Cardiac muscle cell (in vitro differentiated cells and primary cell): ENCODE data around the gene MAN1B1. TPM values are rescaled to one million over a fixed set of nuclear protein-coding genes. Genes with fewer than 3 reads are reported as not detected.

ENCODE experiments used
- DNase-seq, 2 donors: peaks; one replicate each; pipeline versions ENCODE4 v3.0.0 to v3.0.0-alpha.2; 2010 to 2017; ENCODE audit warnings: low read depth in 1 of 2, low spot score in 1 of 2
- H3K27ac ChIP-seq: fragments of 200-600 bp; sonication (generic); 2 replicates; pipeline ENCODE4 v1.5.1; 2016
- H3K27me3 ChIP-seq: fragments of 200-600 bp; sonication (generic); 2 replicates; pipeline ENCODE4 v1.6.0; 2016; ENCODE audit warnings: control low read depth
- H3K36me3 ChIP-seq: fragments of 200-600 bp; sonication (generic); 2 replicates; pipeline ENCODE4 v1.5.1; 2016; ENCODE audit warnings: control low read depth
- H3K4me1 ChIP-seq: fragments of 200-600 bp; sonication (generic); 2 replicates; pipeline ENCODE4 v1.8.1; 2017; ENCODE audit warnings: low read depth, mild to moderate bottlenecking, mixed run types
- H3K4me3 ChIP-seq: fragments of 200-600 bp; sonication (generic); 2 replicates; pipeline ENCODE4 v1.5.1; 2016; ENCODE audit warnings: mild to moderate bottlenecking
- H3K9me3 ChIP-seq: fragments of 200-600 bp; sonication (generic); 2 replicates; pipeline ENCODE4 v1.5.1; 2017; ENCODE audit warnings: low read depth, mild to moderate bottlenecking, control low read depth
- CTCF ChIP-seq: IDR thresholded peaks from 2 replicates; pipeline ENCODE4 v1.5.1; 2012; ENCODE audit warnings: low read depth, mild to moderate bottlenecking, low read length
- polyA plus RNA-seq: library from polyadenylated mRNA; unstranded; fragments of >200 nt; fragmentation: Nextera tagmentation; extraction: Ambion mirVana; gene quantifications from 2 replicates; pipeline ENCODE4 v1.2.1, GENCODE V29; 2016
- total RNA-seq: library from RNA; depleted of rRNA; stranded (reverse); fragments of >200 nt; gene quantifications from 2 replicates; pipeline ENCODE4 v1.2.3, GENCODE V29; 2016

The MAN1B1 gene
- total and polyA plus RNA-seq, 2 experiments from 2014 or later: 67.6 to 73.3 TPM

- peaks cover 10% of the 10 kb centered on the region for H3K27me3 ChIP-seq
- no peak within 1 kb of the TSS for H3K27ac ChIP-seq
- peak; percentile 84 to 95 for DNase-seq
Measured at GRCh38 chr9:137070201-137070905, 16.4 kb upstream of the MAN1B1 start, which contains the start of gene SAPCD2. TSS of gene SAPCD2 (minus strand) at chr9:137070557. CDS start at chr9:137070460, 97 bp downstream.

GRCh38 chr9:137070906-137071275 lies 15.9 kb upstream of the MAN1B1 start:
- Histone ChIP-seq H3K36me3 (no peaks in the 10 kb centered on the region), H3K27me3 (peaks cover 10% of the 10 kb centered on the region), H3K27ac (no peak overlapping the region), H3K9me3 (no peaks in the 10 kb centered on the region), H3K4me3 (peak overlapping the region; percentile 14), H3K4me1 (no peaks in the 10 kb centered on the region)
- DNase-seq: no peak
- TF ChIP-seq CTCF: no peak

More at GRCh38 chr9:137070201-137070905, 16.4 kb upstream of the MAN1B1 start, which contains the start of gene SAPCD2:
- no peaks in the 10 kb centered on the region for H3K4me1 ChIP-seq
- no peaks in the 10 kb centered on the region for H3K9me3 ChIP-seq
- TF ChIP-seq CTCF: no peak
- H3K4me3 ChIP-seq: peak within 1 kb of the TSS; percentile 35
- H3K36me3 ChIP-seq: no peaks in the 10 kb centered on the region

DNA sequence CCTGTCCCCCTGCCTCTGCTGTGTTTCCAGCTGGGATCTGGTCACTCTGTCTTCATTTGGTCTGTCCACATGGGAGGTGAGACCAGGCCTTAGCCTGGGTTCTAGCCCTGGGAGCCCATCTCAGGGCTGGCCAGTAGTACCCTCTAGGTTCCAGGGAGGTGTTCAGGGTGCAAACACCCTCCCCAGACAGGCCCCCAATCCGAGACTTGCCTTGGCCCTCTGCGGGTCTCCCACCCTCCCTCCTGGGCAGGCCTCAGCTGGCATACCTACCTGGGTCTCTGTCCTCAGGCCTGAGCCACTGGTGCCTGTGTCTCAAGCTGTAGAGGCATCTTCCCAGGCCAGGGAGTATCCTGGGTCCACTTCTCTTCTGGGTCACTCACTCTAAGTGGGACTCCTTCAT lies 15.5 kb upstream of the MAN1B1 start:
- no peak for DNase-seq
- no peaks in the 10 kb centered on the region for H3K4me1 ChIP-seq
- no peak overlapping the region for H3K4me3 ChIP-seq
- no peaks in the 10 kb centered on the region for H3K9me3 ChIP-seq
- peaks cover 10% of the 10 kb centered on the region for H3K27me3 ChIP-seq
- no peak overlapping the region for H3K27ac ChIP-seq
- TF ChIP-seq CTCF: no peak
- H3K36me3 ChIP-seq: no peaks in the 10 kb centered on the region

DNA sequence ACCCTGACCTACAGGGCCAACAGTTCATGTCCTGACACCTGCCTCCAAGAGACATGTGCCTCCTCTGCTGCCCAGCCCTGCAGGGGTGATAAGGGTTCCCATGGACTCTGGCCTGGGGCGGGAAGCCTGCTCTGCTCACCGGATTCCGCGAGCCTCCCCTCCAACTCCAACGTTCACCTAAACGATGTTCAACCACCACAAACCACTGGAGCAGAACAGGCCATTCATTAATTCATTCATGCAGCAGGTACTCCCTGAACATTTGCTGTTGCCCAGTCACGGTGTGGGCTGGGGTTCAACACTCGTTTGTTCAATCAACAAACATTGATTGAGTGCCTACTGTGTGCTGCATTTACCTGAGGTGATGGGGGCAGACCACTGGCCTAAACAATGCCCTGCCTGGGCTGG lies 12.8 kb upstream of the MAN1B1 start:
- Histone ChIP-seq H3K27me3 (peaks cover 32% of the 10 kb centered on the region), H3K4me1 (no peaks in the 10 kb centered on the region), H3K9me3 (no peaks in the 10 kb centered on the region)

GRCh38 chr9:137074657-137075274 lies 12.0 kb upstream of the MAN1B1 start:
- no peak overlapping the region for H3K4me3 ChIP-seq
- H3K36me3 ChIP-seq: no peaks in the 10 kb centered on the region
- no peaks in the 10 kb centered on the region for H3K9me3 ChIP-seq
- H3K27ac ChIP-seq: no peak overlapping the region
- H3K4me1 ChIP-seq: no peaks in the 10 kb centered on the region
- TF ChIP-seq CTCF: no peak
- H3K27me3 ChIP-seq: peaks cover 33% of the 10 kb centered on the region
- no peak for DNase-seq

More for the DNA sequence above, 12.8 kb upstream of the MAN1B1 start:
- no peaks in the 10 kb centered on the region for H3K36me3 ChIP-seq
- H3K4me3 ChIP-seq: no peak overlapping the region
- DNase-seq: no peak
- no peak overlapping the region for H3K27ac ChIP-seq
- TF ChIP-seq CTCF: no peak
